ENCODE measurements around the gene CREG1.

CREG1 gene

GRCh38 chr1:167532964-167533824 lies 20.4 kb downstream of the CREG1 start:
- DNase-seq (ENCODE audit: low read depth, low spot score): no peak

DNA sequence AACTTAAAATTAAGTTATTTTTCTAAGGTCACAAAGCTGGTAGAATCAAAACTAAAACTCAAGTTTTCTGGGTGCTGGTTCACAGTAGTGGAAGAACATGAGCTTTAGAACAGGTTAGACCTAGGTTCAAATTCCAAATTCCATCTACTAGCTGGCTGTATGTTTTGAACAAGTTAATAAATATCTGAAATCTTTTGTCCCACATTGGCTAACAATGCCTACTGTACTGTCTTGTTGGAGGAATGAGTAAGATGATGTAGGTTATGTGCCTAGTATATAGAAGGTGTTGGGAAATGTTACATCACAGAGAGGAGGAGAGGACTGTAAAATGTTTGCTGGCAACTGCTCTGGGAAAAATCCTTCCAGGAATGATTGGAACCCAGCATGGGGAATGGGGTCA lies 21.2 kb downstream of the CREG1 start:
- no peak for DNase-seq (ENCODE audit: low read depth, low spot score)

DNA sequence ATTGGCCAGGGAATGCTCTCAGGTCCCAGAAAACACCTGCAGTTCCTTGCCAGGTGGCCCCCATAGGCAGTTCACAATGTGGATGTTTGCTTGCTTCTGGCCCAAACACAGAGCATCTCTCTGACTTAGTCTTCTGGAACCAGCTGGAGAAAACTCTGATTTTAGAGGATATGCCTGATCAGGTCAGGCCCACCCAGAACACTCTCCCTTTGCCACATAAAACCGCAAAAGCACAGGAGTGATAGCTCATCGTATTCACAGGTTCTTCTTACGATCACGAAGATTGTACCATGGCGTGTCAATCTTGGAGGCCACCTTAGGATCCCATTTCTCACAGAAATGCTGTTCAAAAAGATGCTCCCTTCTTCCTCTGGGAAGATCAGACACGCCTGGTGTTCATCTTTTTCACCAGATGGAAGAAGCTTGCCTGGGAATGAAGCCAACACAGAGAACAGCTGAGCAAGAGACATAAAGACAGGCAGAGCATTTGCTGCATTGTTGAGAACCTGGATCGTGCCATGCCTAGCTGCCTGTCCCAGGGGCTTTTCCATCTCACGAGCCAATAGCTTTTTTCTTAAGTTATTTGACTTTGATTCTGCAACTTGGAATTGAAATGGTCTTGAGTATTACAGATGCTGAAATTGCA lies 23.6 kb downstream of the CREG1 start:
- no peak for DNase-seq (ENCODE audit: low read depth, low spot score)

DNA sequence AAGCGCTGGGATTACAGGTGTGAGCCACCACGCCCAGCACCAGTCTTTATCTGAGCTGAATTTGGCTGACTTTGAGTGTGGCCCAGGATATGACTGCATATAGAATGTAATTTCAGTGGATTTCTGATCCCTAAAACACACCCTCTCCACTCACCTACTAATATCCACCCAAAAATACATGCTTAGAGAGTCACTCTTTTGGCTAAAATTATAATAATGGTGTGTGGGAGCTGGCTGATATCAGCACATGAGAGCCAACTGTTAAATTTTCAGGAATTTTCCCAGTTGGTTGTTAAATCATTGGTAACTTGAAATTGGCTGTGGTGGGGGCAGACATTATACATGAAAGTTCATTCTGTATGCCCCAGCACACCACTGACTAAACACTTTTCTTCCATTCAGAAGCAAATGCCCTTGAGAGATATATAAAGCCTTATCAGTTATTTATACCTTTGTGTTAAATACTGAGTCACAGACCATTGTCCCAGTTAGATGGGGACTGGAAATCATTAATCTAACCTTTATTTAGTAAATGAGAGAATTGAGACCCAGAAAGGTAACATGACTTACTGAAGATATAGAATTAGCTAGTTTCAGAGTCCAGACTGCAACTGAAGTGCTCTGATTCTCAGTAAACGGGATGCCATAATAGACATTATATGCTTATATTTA lies 25.4 kb downstream of the CREG1 start:
- no peak for DNase-seq (ENCODE audit: low read depth, low spot score)

- no peak for DNase-seq (ENCODE audit: low read depth, low spot score)
Observed at GRCh38 chr1:167526667-167527383, 26.7 kb downstream of the CREG1 start.

- DNase-seq (ENCODE audit: low read depth, low spot score): no peak
Observed at GRCh38 chr1:167524651-167525050, 28.9 kb downstream of the CREG1 start.

GRCh38 chr1:167522246-167522645 lies 31.3 kb downstream of the CREG1 start:
- no peak for DNase-seq (ENCODE audit: low read depth, low spot score)

- DNase-seq (ENCODE audit: low read depth, low spot score): no peak
Observed at GRCh38 chr1:167520711-167521206, 32.8 kb downstream of the CREG1 start.

DNA sequence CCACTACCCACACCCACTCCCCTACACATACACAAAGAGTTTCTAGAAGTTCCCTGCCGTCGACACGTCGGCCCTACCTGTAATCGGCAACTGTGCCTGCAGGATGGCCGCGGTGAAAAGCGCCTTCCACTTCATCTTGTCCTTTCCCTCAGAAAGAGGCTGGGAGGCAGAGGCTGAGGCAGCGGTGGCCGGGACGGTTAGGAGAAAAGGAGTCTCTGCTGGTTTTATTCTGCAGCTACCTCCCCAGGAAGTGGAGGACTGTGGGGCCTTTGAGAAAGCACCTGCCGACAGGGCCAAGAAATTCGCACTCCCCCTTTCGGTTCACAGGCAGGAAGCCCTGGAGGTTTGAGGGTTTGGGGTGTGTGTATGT lies 35.2 kb downstream of the CREG1 start, which contains the start of gene CD247:
TSS of gene CD247 (minus strand) at position 199 of the 370 bp plus-strand sequence. CDS start at position 135, 64 bp downstream.
- no peak for DNase-seq (ENCODE audit: low read depth, low spot score)

- DNase-seq (ENCODE audit: low read depth, low spot score): no peak
Observed at GRCh38 chr1:167517535-167518330, 35.8 kb downstream of the CREG1 start.

- no peak for DNase-seq (ENCODE audit: low read depth, low spot score)
Observed at GRCh38 chr1:167516404-167517388, 36.9 kb downstream of the CREG1 start.

- no peak for DNase-seq (ENCODE audit: low read depth, low spot score)
Observed at GRCh38 chr1:167515893-167516321, 37.7 kb downstream of the CREG1 start.

DNA sequence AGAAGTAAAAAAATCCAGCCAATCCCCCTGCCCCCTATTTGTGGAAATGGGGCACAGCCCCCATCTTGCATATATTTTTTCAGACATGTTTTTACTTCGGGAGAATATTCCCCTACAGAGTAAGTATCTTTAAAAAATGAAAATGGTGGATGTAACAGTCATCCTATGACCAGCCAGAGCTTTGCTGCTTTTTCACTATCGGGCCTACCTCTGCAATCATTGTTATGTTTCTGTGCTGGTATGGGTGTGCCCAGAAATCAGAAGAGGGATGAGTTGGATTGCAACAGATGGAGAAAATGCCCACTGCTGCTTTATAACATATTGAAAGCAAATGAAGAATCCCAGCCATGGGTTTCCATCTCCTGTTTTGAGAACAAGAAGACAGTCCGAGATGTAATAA lies 38.1 kb downstream of the CREG1 start:
- no peak for DNase-seq (ENCODE audit: low read depth, low spot score)

DNA sequence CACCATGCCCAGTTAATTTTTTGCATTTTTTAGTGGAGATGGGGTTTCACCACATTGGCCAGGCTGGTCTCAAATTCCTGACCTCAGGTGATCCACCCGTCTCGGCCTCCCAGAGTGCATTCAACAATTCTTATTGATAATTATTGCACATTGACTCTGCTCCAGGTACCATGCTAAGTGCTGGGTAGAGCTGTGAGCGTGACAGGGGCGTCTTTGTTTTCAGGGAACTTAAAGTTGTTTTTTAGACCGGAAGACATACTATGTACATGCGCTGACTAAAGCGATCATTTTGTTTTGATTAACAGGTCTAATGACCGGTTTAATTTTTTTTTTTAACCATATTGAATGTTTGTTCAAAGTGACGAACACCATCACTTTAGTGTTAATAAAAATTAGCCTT lies 39.3 kb downstream of the CREG1 start:
- DNase-seq (ENCODE audit: low read depth, low spot score): no peak

DNA sequence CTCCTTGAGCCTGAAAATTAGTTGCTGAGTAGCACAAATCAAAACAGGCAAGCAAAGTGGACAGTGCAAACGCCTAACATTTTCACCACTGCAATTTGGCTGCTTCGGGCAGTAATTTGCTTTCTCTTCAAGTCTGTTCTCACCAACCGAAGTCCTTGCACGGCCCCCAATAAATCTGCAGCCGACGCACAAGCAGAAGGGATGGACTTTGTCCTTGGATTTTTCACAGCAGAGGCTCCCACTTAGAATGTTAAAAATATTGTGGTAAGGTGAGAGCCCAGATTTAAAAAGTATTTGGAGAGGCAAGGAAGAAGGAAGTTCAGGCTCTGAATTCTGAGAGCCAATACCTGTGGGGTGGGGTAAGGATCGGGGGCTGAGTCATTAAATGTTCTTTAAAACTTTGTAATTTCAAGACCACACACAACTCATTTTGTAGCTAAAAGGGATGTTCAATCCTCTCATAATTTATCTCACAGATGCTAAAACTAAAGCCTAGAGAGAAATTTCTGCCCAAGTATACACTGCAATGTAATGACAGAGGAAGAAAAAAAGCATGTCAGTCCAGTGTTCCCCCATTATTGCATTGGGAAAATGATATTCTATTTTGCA lies 41.4 kb downstream of the CREG1 start:
- DNase-seq (ENCODE audit: low read depth, low spot score): no peak

DNA sequence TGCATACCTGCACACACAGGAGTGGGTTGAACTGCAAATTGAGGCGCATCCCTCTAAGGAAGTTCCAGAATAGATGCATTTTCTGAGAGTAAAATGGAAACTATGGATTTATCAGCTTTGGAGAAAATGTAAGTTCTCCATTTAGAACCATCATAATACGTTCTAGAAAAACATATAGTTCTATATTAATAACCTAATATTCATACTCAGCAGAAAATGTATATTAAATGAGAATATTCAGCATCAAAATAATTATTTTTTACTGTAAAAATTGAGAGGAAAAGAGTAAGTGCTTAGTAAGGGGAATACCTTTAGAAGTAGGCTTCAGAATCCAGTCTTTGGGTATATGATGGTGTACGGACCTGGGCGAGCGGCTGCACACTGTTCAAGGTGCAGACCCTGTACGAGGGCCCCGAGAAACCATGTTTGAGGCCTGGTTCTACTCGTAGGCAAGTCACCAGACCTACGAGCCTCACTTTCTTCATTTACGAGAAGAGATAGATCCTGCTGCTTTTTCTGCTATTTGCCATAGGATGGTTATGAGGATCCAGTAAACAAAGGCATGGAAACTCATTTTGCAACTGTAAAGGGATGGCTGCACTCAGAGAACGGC lies 42.1 kb downstream of the CREG1 start:
- no peak for DNase-seq (ENCODE audit: low read depth, low spot score)

- no peak for DNase-seq (ENCODE audit: low read depth, low spot score)
Observed at GRCh38 chr1:167510881-167511280, 42.7 kb downstream of the CREG1 start.

DNA sequence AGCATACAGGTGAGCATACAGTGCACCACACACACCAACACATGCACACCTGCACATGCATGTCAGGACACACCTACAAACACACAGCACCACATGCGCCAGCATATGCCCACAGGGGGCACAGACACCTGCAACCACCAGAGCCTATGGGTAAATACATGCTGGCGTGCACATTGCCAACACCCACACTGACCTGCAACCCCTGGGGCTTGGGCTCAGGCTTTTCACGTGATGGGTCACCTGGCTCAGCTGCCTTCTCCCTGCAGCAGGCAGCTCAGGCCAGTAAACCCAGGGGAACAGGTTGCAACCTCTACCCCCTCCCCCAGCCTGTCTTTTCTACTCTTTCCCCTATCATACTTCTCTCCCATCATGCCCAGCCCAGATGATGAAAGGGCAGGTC lies 43.3 kb downstream of the CREG1 start:
- DNase-seq (ENCODE audit: low read depth, low spot score): no peak

DNA sequence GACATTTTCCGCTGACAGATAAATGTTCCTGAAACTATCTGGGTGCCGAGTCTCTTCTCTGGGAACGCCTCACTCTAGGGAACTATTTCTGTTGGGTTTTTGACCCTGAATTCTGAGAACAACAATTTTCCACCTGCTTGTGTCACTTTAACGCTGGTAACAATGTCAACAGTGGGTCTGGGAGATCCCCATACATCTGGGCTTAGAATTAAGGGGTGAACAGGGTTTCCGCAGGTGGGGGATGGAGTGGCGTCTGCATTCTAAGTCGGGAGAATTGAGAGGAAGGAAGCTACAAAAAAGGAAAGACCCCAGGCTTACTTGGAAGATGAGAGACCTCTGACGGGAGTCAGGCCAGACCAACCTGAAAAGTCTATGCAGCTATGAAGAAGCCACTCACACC lies 44.0 kb downstream of the CREG1 start:
- DNase-seq (ENCODE audit: low read depth, low spot score): no peak

All from smooth muscle cell of the brain vasculature (primary cell).